Kidney epithelial cell (primary cell): ENCODE results near the gene MKNK2. TPM values are rescaled to one million over a fixed set of nuclear protein-coding genes. Genes with fewer than 3 reads are reported as not detected.

ENCODE experiments used
- total RNA-seq: library from RNA; depleted of rRNA; stranded (reverse); fragments of >200 nt; gene quantifications from 2 replicates; pipeline ENCODE4 v1.2.3, GENCODE V29; 2015

Gene MKNK2
- total RNA-seq, 1 donor from 2014 or later = 253 TPM

Other genes with a start within 250 kb of the MKNK2 start
- gene ATP8B3, start 239.0 kb downstream of the MKNK2 start, total RNA-seq = 0.96 TPM in 2 replicates
- gene REXO1, start 202.8 kb downstream of the MKNK2 start, total RNA-seq = 18.8 and 32.1 TPM in 2 replicates
- 11.4 and 15.3 TPM in 2 replicates for gene KLF16, start 187.7 kb downstream of the MKNK2 start, total RNA-seq
- gene ABHD17A, start 165.7 kb downstream of the MKNK2 start, total RNA-seq = 54.1 and 66.7 TPM in 2 replicates
- gene ADAT3, start 145.8 kb downstream of the MKNK2 start, total RNA-seq = 1.8 and 8.6 TPM in 2 replicates
- gene SCAMP4, start 145.8 kb downstream of the MKNK2 start, total RNA-seq = 167 and 178 TPM in 2 replicates
- gene CSNK1G2, start 110.1 kb downstream of the MKNK2 start, total RNA-seq = 95.8 and 105 TPM in 2 replicates
- gene BTBD2, start 35.5 kb downstream of the MKNK2 start, total RNA-seq = 51.3 and 66.1 TPM in 2 replicates
- 40.3 and 62.0 TPM in 2 replicates for gene MOB3A, start 45.1 kb upstream of the MKNK2 start, total RNA-seq
- 1.6 and 3.8 TPM in 2 replicates for gene IZUMO4, start 45.7 kb upstream of the MKNK2 start, total RNA-seq
- 178 and 194 TPM in 2 replicates for gene AP3D1, start 100.3 kb upstream of the MKNK2 start, total RNA-seq
- 12.0 and 15.7 TPM in 2 replicates for gene DOT1L, start 112.7 kb upstream of the MKNK2 start, total RNA-seq
- gene PLEKHJ1, start 185.1 kb upstream of the MKNK2 start, total RNA-seq = 104 TPM in 2 replicates
- 72.4 and 75.4 TPM in 2 replicates for gene SF3A2, start 185.6 kb upstream of the MKNK2 start, total RNA-seq
- gene AMH, start 198.1 kb upstream of the MKNK2 start, total RNA-seq = 0.89 TPM in 1 of 2 replicates, not detected in the other
- 2.2 and 2.5 TPM in 2 replicates for gene JSRP1, start 205.2 kb upstream of the MKNK2 start, total RNA-seq
- not detected in 2 replicates for gene PEAK3, start 230.9 kb upstream of the MKNK2 start, total RNA-seq